K562 (cell line): ENCODE measurements around the gene CISD3. TPM values are rescaled to one million over a fixed set of nuclear protein-coding genes. Genes with fewer than 3 reads are reported as not detected.

Experiments
- BCOR ChIP-seq: fragments of 450-650 bp; IDR thresholded peaks from 2 replicates; pipeline ENCODE4 v1.6.1; 2016
- CBX2 ChIP-seq: fragments of 200-600 bp; sonication (generic); IDR thresholded peaks from one replicate; pipeline ENCODE4 v1.6.1; 2012; ENCODE audit warnings: mild to moderate bottlenecking, low read length, inconsistent platforms; ENCODE audit not compliant: insufficient read depth, poor library complexity, severe bottlenecking
- DMBX1 ChIP-seq: fragments of 250-450 bp; sonication (Bioruptor Pico); IDR thresholded peaks from 2 replicates; pipeline ENCODE4 v1.8.0; 2022; ENCODE audit warnings: inconsistent platforms, mild to moderate bottlenecking, moderate library complexity, borderline replicate concordance
- EP400 ChIP-seq: fragments of 450-650 bp; IDR thresholded peaks from 2 replicates; pipeline ENCODE4 v1.6.1; 2017; ENCODE audit warnings: antibody characterized with exemption, mild to moderate bottlenecking, moderate library complexity
- GABPB2 ChIP-seq: fragments of 250-450 bp; sonication (Bioruptor Pico); conservative IDR thresholded peaks from 2 replicates; pipeline ENCODE4 v1.5.1; 2021; ENCODE audit warnings: mild to moderate bottlenecking
- KDM5B ChIP-seq: fragments of 200-600 bp; sonication (generic); IDR thresholded peaks from 2 replicates; pipeline ENCODE4 v1.6.1; 2012; ENCODE audit warnings: low read depth, mild to moderate bottlenecking, moderate library complexity, low read length, control low read depth, inconsistent platforms; ENCODE audit not compliant: insufficient replicate concordance
- KHSRP ChIP-seq: fragments of 450-650 bp; IDR thresholded peaks from 2 replicates; pipeline ENCODE4 v1.6.1; 2017
- MEF2A ChIP-seq: IDR thresholded peaks from 2 replicates; pipeline ENCODE4 v1.6.1; 2011; ENCODE audit warnings: low read depth, mild to moderate bottlenecking, low read length, moderate library complexity; ENCODE audit not compliant: control insufficient read depth
- PYGO2 ChIP-seq: fragments of 450-650 bp; IDR thresholded peaks from 2 replicates; pipeline ENCODE4 v1.6.1; 2016; ENCODE audit warnings: mild to moderate bottlenecking, missing genetic modification characterization, moderate library complexity, missing compliant biosample characterization
- RCOR1 ChIP-seq, 2 experiments: IDR thresholded peaks; 2 replicates each; pipeline ENCODE4 v1.6.1; 2012; ENCODE audit warnings: low read depth in 2 of 2, low read length in 2 of 2, borderline replicate concordance in 1 of 2, improper control_type of control experiment in 1 of 2
- RNF2 ChIP-seq: sonication (generic); IDR thresholded peaks from 2 replicates; pipeline ENCODE4 v1.6.1; 2016
- SIRT6 ChIP-seq: IDR thresholded peaks from one replicate; pipeline ENCODE4 v1.6.1; 2012; ENCODE audit warnings: low read depth, mild to moderate bottlenecking, control low read depth, inconsistent platforms, low read length, moderate library complexity
- YY1 ChIP-seq, 3 experiments: IDR thresholded peaks; 2 replicates each; pipeline ENCODE4 v1.6.1; 2011; ENCODE audit warnings: low read length in 2 of 3, mild to moderate bottlenecking in 2 of 3, moderate library complexity in 2 of 3, borderline replicate concordance in 1 of 3, control low read depth in 1 of 3, low read depth in 1 of 3; ENCODE audit not compliant: insufficient read depth in 3 of 3, insufficient replicate concordance in 2 of 3, control insufficient read depth in 1 of 3, insufficient read length in 1 of 3; ENCODE audit errors: extremely low read depth in 1 of 3
- ZNF134 ChIP-seq: fragments of 250-450 bp; sonication (Bioruptor Pico); conservative IDR thresholded peaks from 2 replicates; pipeline ENCODE4 v1.4.0; 2020
- ZNF140 ChIP-seq: fragments of 250-450 bp; sonication (Bioruptor Pico); IDR thresholded peaks from 2 replicates; pipeline ENCODE4 v1.8.0; 2021; ENCODE audit warnings: moderate library complexity, mild to moderate bottlenecking, inconsistent platforms
- ZNF24 ChIP-seq: fragments of 450-650 bp; IDR thresholded peaks from 2 replicates; pipeline ENCODE4 v1.6.1; 2016
- ZNF311 ChIP-seq: fragments of 250-450 bp; sonication (Bioruptor Pico); IDR thresholded peaks from 2 replicates; pipeline ENCODE4 v1.4.0; 2020; ENCODE audit warnings: mild to moderate bottlenecking, moderate library complexity
- ZNF41 ChIP-seq: fragments of 250-450 bp; sonication (Bioruptor Pico); conservative IDR thresholded peaks from 2 replicates; pipeline ENCODE4 v1.4.0; 2020; ENCODE audit warnings: mild to moderate bottlenecking
- ZNF57 ChIP-seq: fragments of 450-650 bp; formaldehyde crosslinking; IDR thresholded peaks from 2 replicates; pipeline ENCODE4 v1.4.0; 2020; ENCODE audit warnings: mild to moderate bottlenecking, moderate library complexity
- ZNF583 ChIP-seq: fragments of 250-450 bp; sonication (Bioruptor Pico); IDR thresholded peaks from 2 replicates; pipeline ENCODE4 v1.4.0; 2020
- polyA plus RNA-seq, 8 experiments: library from polyadenylated mRNA; depleted of rRNA in 4 of 8; stranded (reverse) in 5 of 8; unstranded in 3 of 8; fragments of >200 nt; fragmentation: Nextera tagmentation in 2 of 8; fragmentation: Illumina TruSeq in 1 of 8; extraction: Ambion mirVana in 2 of 8; extraction: Trizol in 1 of 8; gene quantifications; 2 replicates each; pipeline versions ENCODE4 v1.2.1 to v1.2.3, GENCODE V29; 2011 to 2014; ENCODE audit warnings: inconsistent platforms in 1 of 8, missing spikeins in 1 of 8
- total RNA-seq, 7 experiments: library from RNA; depleted of rRNA in 6 of 7; stranded (reverse); fragments of >200 nt in 6 of 7; fragmentation: Illumina TruSeq in 2 of 7; extraction: Trizol in 2 of 7; gene quantifications; 2 replicates each; pipeline versions ENCODE4 v1.2.1 to v1.2.3, GENCODE V29; 2011 to 2021; ENCODE audit warnings: low replicate concordance in 1 of 7
- TF ChIP-seq, protein P1 (sequence below): fragments of 150-350 bp; IDR thresholded peaks from 2 replicates; pipeline ENCODE4 v1.6.1; 2014; ENCODE audit warnings: low read depth, mild to moderate bottlenecking, low read length, borderline replicate concordance
- TF ChIP-seq, protein P2 (sequence below): fragments of 450-650 bp; IDR thresholded peaks from 2 replicates; pipeline ENCODE4 v1.6.1; 2017; ENCODE audit warnings: antibody characterized with exemption
- TF ChIP-seq, protein P3 (sequence below): fragments of 450-650 bp; formaldehyde crosslinking; conservative IDR thresholded peaks from 2 replicates; pipeline ENCODE4 v1.4.0; 2022; ENCODE audit warnings: mild to moderate bottlenecking, missing genetic modification characterization

Gene CISD3
- total and polyA plus RNA-seq, 9 of the 15 experiments (the other 6 are each of a cell fraction or from before 2014, with no cell fraction given), result 5.0 to 60.7 (median 15.7) TPM

DNA sequence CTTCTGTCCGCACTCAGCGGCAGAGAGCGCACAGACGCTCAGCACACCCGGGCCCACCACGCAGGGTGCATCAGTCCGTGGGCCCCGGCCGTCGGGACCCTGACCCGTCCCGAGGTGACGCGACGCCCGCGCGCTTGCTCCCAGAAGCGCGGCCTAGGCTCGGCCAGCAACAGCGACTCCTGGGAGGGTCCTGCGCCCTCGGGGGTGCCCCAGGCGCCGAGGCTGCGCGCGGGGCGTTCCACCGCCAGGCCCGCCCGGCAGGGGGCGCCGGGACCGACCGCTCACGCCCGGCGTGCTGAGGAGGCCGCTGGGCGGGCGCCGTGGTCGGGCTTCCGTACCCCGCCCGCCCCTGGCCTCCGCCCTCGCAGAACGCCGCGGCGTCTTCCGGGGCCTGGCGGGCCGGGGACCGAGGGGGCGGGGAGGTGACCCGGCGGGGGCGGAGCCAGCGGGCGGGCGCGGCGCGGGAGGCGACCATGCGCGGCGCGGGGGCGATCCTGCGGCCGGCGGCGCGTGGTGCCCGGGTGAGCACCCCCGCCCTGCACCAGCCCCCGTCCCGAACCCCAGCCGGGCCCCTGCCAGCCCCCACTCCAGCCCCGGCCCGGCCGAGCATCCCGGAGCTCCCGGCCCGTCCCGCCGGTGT is at the start of gene CISD3 (continued):
- TF ChIP-seq, protein P1, sequence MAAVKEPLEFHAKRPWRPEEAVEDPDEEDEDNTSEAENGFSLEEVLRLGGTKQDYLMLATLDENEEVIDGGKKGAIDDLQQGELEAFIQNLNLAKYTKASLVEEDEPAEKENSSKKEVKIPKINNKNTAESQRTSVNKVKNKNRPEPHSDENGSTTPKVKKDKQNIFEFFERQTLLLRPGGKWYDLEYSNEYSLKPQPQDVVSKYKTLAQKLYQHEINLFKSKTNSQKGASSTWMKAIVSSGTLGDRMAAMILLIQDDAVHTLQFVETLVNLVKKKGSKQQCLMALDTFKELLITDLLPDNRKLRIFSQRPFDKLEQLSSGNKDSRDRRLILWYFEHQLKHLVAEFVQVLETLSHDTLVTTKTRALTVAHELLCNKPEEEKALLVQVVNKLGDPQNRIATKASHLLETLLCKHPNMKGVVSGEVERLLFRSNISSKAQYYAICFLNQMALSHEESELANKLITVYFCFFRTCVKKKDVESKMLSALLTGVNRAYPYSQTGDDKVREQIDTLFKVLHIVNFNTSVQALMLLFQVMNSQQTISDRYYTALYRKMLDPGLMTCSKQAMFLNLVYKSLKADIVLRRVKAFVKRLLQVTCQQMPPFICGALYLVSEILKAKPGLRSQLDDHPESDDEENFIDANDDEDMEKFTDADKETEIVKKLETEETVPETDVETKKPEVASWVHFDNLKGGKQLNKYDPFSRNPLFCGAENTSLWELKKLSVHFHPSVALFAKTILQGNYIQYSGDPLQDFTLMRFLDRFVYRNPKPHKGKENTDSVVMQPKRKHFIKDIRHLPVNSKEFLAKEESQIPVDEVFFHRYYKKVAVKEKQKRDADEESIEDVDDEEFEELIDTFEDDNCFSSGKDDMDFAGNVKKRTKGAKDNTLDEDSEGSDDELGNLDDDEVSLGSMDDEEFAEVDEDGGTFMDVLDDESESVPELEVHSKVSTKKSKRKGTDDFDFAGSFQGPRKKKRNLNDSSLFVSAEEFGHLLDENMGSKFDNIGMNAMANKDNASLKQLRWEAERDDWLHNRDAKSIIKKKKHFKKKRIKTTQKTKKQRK, result no peak
- TF ChIP-seq RCOR1 (IDR thresholded peaks at IDR 0.05; ENCODE audit: borderline replicate concordance in 1 of 2, low read depth in 2 of 2, low read length in 2 of 2) (no peak; a peak in 1 of 4 replicates), BCOR (no peak), GABPB2 (no peak), ZNF41 (CRISPR knock-in tag) (no peak), CBX2 (no peak), ZNF583 (CRISPR knock-in tag) (no peak), KDM5B (no peak), PYGO2 (tag) (no peak), ZNF140 (CRISPR knock-in tag) (no peak), RNF2 (no peak), EP400 (no peak), DMBX1 (no peak), ZNF134 (CRISPR knock-in tag) (no peak), SIRT6 (no peak), YY1 (IDR thresholded peaks at IDR 0.05; ENCODE audit: borderline replicate concordance in 1 of 3, control insufficient read depth in 1 of 3, extremely low read depth in 1 of 3, insufficient read depth in 3 of 3, insufficient read length in 1 of 3, insufficient replicate concordance in 2 of 3, low read depth in 1 of 3, low read length in 2 of 3) (peak in 2 of 3 experiments; percentile 44 to 63), MEF2A (no peak), ZNF24 (peak; percentile 54; the same call in 1 of the 2 replicates), ZNF57 (no peak), KHSRP (no peak), ZNF311 (no peak)
- TF ChIP-seq, protein P2, sequence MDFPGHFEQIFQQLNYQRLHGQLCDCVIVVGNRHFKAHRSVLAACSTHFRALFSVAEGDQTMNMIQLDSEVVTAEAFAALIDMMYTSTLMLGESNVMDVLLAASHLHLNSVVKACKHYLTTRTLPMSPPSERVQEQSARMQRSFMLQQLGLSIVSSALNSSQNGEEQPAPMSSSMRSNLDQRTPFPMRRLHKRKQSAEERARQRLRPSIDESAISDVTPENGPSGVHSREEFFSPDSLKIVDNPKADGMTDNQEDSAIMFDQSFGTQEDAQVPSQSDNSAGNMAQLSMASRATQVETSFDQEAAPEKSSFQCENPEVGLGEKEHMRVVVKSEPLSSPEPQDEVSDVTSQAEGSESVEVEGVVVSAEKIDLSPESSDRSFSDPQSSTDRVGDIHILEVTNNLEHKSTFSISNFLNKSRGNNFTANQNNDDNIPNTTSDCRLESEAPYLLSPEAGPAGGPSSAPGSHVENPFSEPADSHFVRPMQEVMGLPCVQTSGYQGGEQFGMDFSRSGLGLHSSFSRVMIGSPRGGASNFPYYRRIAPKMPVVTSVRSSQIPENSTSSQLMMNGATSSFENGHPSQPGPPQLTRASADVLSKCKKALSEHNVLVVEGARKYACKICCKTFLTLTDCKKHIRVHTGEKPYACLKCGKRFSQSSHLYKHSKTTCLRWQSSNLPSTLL, result no peak
- TF ChIP-seq, protein P3, sequence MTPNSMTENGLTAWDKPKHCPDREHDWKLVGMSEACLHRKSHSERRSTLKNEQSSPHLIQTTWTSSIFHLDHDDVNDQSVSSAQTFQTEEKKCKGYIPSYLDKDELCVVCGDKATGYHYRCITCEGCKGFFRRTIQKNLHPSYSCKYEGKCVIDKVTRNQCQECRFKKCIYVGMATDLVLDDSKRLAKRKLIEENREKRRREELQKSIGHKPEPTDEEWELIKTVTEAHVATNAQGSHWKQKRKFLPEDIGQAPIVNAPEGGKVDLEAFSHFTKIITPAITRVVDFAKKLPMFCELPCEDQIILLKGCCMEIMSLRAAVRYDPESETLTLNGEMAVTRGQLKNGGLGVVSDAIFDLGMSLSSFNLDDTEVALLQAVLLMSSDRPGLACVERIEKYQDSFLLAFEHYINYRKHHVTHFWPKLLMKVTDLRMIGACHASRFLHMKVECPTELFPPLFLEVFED (CRISPR knock-in tag), result no peak
